Suprapubic skin (tissue), 4 donors: Measurements from ENCODE around the gene RAB3B. TPM values are rescaled to one million over a fixed set of nuclear protein-coding genes. Genes with fewer than 3 reads are reported as not detected.
"Not testable (repeated sequence)": the region's sequence is repeated elsewhere in the genome, so short reads cannot be mapped to it uniquely, and the experiment has no call there.

Experiments used
- DNase-seq, 2 donors: peaks; one replicate each; pipeline ENCODE4 v3.0.0-alpha.2; 2019; ENCODE audit warnings: low spot score in 2 of 2
- H3K27ac ChIP-seq: fragments of 200-600 bp; sonication (generic); one replicate; pipeline ENCODE4 v1.5.1; 2019
- H3K27me3 ChIP-seq: fragments of 200-600 bp; sonication (generic); one replicate; pipeline ENCODE4 v1.5.1; 2019
- H3K36me3 ChIP-seq: fragments of 200-600 bp; sonication (generic); one replicate; pipeline ENCODE4 v1.5.1; 2019
- H3K4me1 ChIP-seq: fragments of 200-600 bp; sonication (generic); one replicate; pipeline ENCODE4 v1.5.1; 2019
- H3K4me3 ChIP-seq: fragments of 200-600 bp; sonication (generic); one replicate; pipeline ENCODE4 v1.5.1; 2019; ENCODE audit warnings: mild to moderate bottlenecking
- H3K9me3 ChIP-seq: fragments of 200-600 bp; sonication (generic); one replicate; pipeline ENCODE4 v1.5.1; 2019
- CTCF ChIP-seq, 2 donors: fragments of 200-600 bp in 1 of 2; fragments of 450-650 bp in 1 of 2; sonication (generic) in 1 of 2; IDR thresholded peaks; one replicate each; pipeline ENCODE4 v1.5.1; 2016 to 2019; ENCODE audit warnings: antibody characterized with exemption in 2 of 2, mild to moderate bottlenecking in 1 of 2, moderate library complexity in 1 of 2
- EP300 ChIP-seq: sonication (generic); formaldehyde crosslinking; IDR thresholded peaks from one replicate; pipeline ENCODE4 v1.6.1; 2017; ENCODE audit warnings: antibody characterized with exemption
- POLR2A ChIP-seq, 2 donors: fragments of 450-650 bp; IDR thresholded peaks; one replicate each; pipeline ENCODE4 v1.6.1; 2017; ENCODE audit warnings: antibody characterized with exemption in 2 of 2, mild to moderate bottlenecking in 2 of 2, moderate library complexity in 2 of 2
- POLR2AphosphoS5 ChIP-seq, 3 donors: sonication (generic); formaldehyde crosslinking; IDR thresholded peaks; one replicate each; pipeline ENCODE4 v1.6.1; 2017; ENCODE audit warnings: antibody characterized with exemption in 3 of 3
- WGBS: methylation state at CpG from one replicate; pipeline ENCODE4 v1.1.5; 2018; 5-methylcytosine and 5-hydroxymethylcytosine counted together
- total RNA-seq, 4 donors: library from RNA; depleted of rRNA; stranded (reverse); fragments of >200 nt; gene quantifications; one replicate each; pipeline ENCODE4 v1.1.0, GENCODE V29; 2016

RAB3B gene
- total RNA-seq, 4 donors from 2014 or later, result 2.8 to 6.8 (median 5.6) TPM

GRCh38 chr1:52008071-52008809, 17.7 kb upstream of the RAB3B start:
- Histone ChIP-seq H3K4me1 (peaks cover 5% of the 10 kb centered on the region), H3K27me3 (peaks cover 26% of the 10 kb centered on the region), H3K36me3 (no peaks in the 10 kb centered on the region), H3K27ac (no peak overlapping the region), H3K4me3 (no peak overlapping the region), H3K9me3 (no peaks in the 10 kb centered on the region)
- TF ChIP-seq POLR2AphosphoS5 (IDR thresholded peaks at IDR 0.05) (no peak), POLR2A (IDR thresholded peaks at IDR 0.05) (no peak)
- WGBS, result 87% methylated on average over 7 of the region's 7 CpGs
- no peak for DNase-seq

GRCh38 chr1:52007215-52008002, 16.9 kb upstream of the RAB3B start:
- WGBS, result 35% methylated on average over 5 of the region's 5 CpGs
- TF ChIP-seq CTCF (IDR thresholded peaks at IDR 0.05) (no peak), EP300 (no peak), POLR2A (IDR thresholded peaks at IDR 0.05) (no peak), POLR2AphosphoS5 (IDR thresholded peaks at IDR 0.05) (no peak)
- H3K36me3 ChIP-seq, result no peaks in the 10 kb centered on the region
- H3K4me3 ChIP-seq, result no peak overlapping the region
- peaks cover 26% of the 10 kb centered on the region for H3K27me3 ChIP-seq
- no peak for DNase-seq
- no peak overlapping the region for H3K27ac ChIP-seq
- H3K4me1 ChIP-seq, result peaks cover 5% of the 10 kb centered on the region
- no peaks in the 10 kb centered on the region for H3K9me3 ChIP-seq

GRCh38 chr1:52006081-52006553, 15.6 kb upstream of the RAB3B start:
- not testable (repeated sequence) for H3K4me1 ChIP-seq, H3K4me3 ChIP-seq, H3K9me3 ChIP-seq, H3K27ac ChIP-seq, H3K36me3 ChIP-seq, DNase-seq
- WGBS, result 57% methylated on average over 2 of the region's 5 CpGs
- H3K27me3 ChIP-seq, result peaks cover 26% of the 10 kb centered on the region

GRCh38 chr1:52005548-52005947, 15.0 kb upstream of the RAB3B start:
- H3K36me3 ChIP-seq, DNase-seq, H3K9me3 ChIP-seq, H3K4me3 ChIP-seq, H3K4me1 ChIP-seq, H3K27ac ChIP-seq: not testable (repeated sequence)
- H3K27me3 ChIP-seq, result peaks cover 26% of the 10 kb centered on the region
- WGBS, result 45% methylated on average over 3 of the region's 3 CpGs

GRCh38 chr1:52003877-52004276, 13.4 kb upstream of the RAB3B start:
- Histone ChIP-seq H3K27me3 (peaks cover 26% of the 10 kb centered on the region), H3K9me3 (no peaks in the 10 kb centered on the region), H3K36me3 (no peaks in the 10 kb centered on the region), H3K4me3 (no peak overlapping the region), H3K27ac (no peak overlapping the region), H3K4me1 (peaks cover 5% of the 10 kb centered on the region)
- TF ChIP-seq POLR2A (IDR thresholded peaks at IDR 0.05), result no peak
- TF ChIP-seq EP300, result no peak
- no peak for TF ChIP-seq POLR2AphosphoS5 (IDR thresholded peaks at IDR 0.05)
- no peak for TF ChIP-seq CTCF (IDR thresholded peaks at IDR 0.05)
- 60% methylated on average over 4 of the region's 4 CpGs for WGBS
- DNase-seq, result no peak

- peaks cover under 1% of the 10 kb centered on the region for H3K4me1 ChIP-seq
- no peak overlapping the region for H3K27ac ChIP-seq
- WGBS, result 55% methylated on average over 9 of the region's 9 CpGs
- no peaks in the 10 kb centered on the region for H3K9me3 ChIP-seq
- DNase-seq, result no peak
- H3K27me3 ChIP-seq, result peaks cover 26% of the 10 kb centered on the region
- H3K4me3 ChIP-seq, result no peak overlapping the region
- H3K36me3 ChIP-seq, result no peaks in the 10 kb centered on the region
- TF ChIP-seq POLR2A (IDR thresholded peaks at IDR 0.05), result no peak
- TF ChIP-seq CTCF (IDR thresholded peaks at IDR 0.05), result peak; percentile 87 to 91
Observed at GRCh38 chr1:52002038-52002917, 11.8 kb upstream of the RAB3B start.
